ENCODE measurements around the gene NXN.
"Not testable (repeated sequence)": the region's sequence is repeated elsewhere in the genome, so short reads cannot be mapped to it uniquely, and the experiment has no call there.

Gene NXN

GRCh38 chr17:846901-847843, 132.4 kb downstream of the NXN start:
- Histone ChIP-seq H3K9me3 (ENCODE audit: insufficient read depth, low read depth, low read length) (no peaks in the 10 kb centered on the region), H3K4me3 (ENCODE audit: low read length) (no peak overlapping the region), H3K27ac (ENCODE audit: low read length) (no peak overlapping the region), H3K4me1 (ENCODE audit: insufficient read depth, low read length) (peaks cover 13% of the 10 kb centered on the region; the same call in 1 of the 2 replicates), H3K27me3 (ENCODE audit: insufficient read depth, low read length) (no peaks in the 10 kb centered on the region), H3K36me3 (ENCODE audit: insufficient read depth, low read depth, low read length) (no peaks in the 10 kb centered on the region), H3K9ac (ENCODE audit: low read depth, low read length) (no peak overlapping the region)

- H3K27me3 ChIP-seq (ENCODE audit: insufficient read depth, low read length), result no peaks in the 10 kb centered on the region
- H3K4me3 ChIP-seq (ENCODE audit: low read length), result no peak overlapping the region
- no peak overlapping the region for H3K9ac ChIP-seq (ENCODE audit: low read depth, low read length)
- no peak overlapping the region for H3K27ac ChIP-seq (ENCODE audit: low read length)
- no peaks in the 10 kb centered on the region for H3K9me3 ChIP-seq (ENCODE audit: insufficient read depth, low read depth, low read length)
- H3K36me3 ChIP-seq (ENCODE audit: insufficient read depth, low read depth, low read length), result 0 out of 2 replicates have a peak, but pooled peaks cover 3% of the 10 kb centered on the region
- peaks cover 3% of the 10 kb centered on the region for H3K4me1 ChIP-seq (ENCODE audit: insufficient read depth, low read length)
Measured at GRCh38 chr17:841313-841712, 138.3 kb downstream of the NXN start.

GRCh38 chr17:838486-838885, 141.1 kb downstream of the NXN start:
- Histone ChIP-seq H3K4me1 (ENCODE audit: insufficient read depth, low read length) (peaks cover 10% of the 10 kb centered on the region), H3K36me3 (ENCODE audit: insufficient read depth, low read depth, low read length) (0 out of 2 replicates have a peak, but pooled peaks cover 3% of the 10 kb centered on the region), H3K9ac (ENCODE audit: low read depth, low read length) (no peak overlapping the region), H3K27me3 (ENCODE audit: insufficient read depth, low read length) (no peaks in the 10 kb centered on the region), H3K27ac (ENCODE audit: low read length) (no peak overlapping the region), H3K9me3 (ENCODE audit: insufficient read depth, low read depth, low read length) (no peaks in the 10 kb centered on the region), H3K4me3 (ENCODE audit: low read length) (no peak overlapping the region)

GRCh38 chr17:836151-836550, 143.4 kb downstream of the NXN start:
- Histone ChIP-seq H3K36me3 (ENCODE audit: insufficient read depth, low read depth, low read length) (0 out of 2 replicates have a peak, but pooled peaks cover 3% of the 10 kb centered on the region), H3K27ac (ENCODE audit: low read length) (peak overlapping the region; percentile 70), H3K9ac (ENCODE audit: low read depth, low read length) (peak overlapping the region; percentile 53; the same call in 1 of the 2 replicates), H3K27me3 (ENCODE audit: insufficient read depth, low read length) (no peaks in the 10 kb centered on the region), H3K9me3 (ENCODE audit: insufficient read depth, low read depth, low read length) (no peaks in the 10 kb centered on the region), H3K4me1 (ENCODE audit: insufficient read depth, low read length) (peaks cover 12% of the 10 kb centered on the region), H3K4me3 (ENCODE audit: low read length) (no peak overlapping the region; the same call in 1 of the 2 replicates)

GRCh38 chr17:835721-836120, 143.9 kb downstream of the NXN start:
- not testable (repeated sequence) for H3K36me3 ChIP-seq (ENCODE audit: insufficient read depth, low read depth, low read length); H3K9me3 ChIP-seq (ENCODE audit: insufficient read depth, low read depth, low read length); H3K27me3 ChIP-seq (ENCODE audit: insufficient read depth, low read length); H3K4me3 ChIP-seq (ENCODE audit: low read length)
- Histone ChIP-seq H3K4me1 (ENCODE audit: insufficient read depth, low read length) (peaks cover 12% of the 10 kb centered on the region), H3K9ac (ENCODE audit: low read depth, low read length) (peak overlapping the region; percentile 53; the same call in 1 of the 2 replicates), H3K27ac (ENCODE audit: low read length) (peak overlapping the region; percentile 70)

- Histone ChIP-seq H3K27ac (ENCODE audit: low read length) (no peak overlapping the region), H3K27me3 (ENCODE audit: insufficient read depth, low read length) (no peaks in the 10 kb centered on the region), H3K9ac (ENCODE audit: low read depth, low read length) (no peak overlapping the region), H3K36me3 (ENCODE audit: insufficient read depth, low read depth, low read length) (0 out of 2 replicates have a peak, but pooled peaks cover 3% of the 10 kb centered on the region), H3K9me3 (ENCODE audit: insufficient read depth, low read depth, low read length) (no peaks in the 10 kb centered on the region), H3K4me3 (ENCODE audit: low read length) (no peak overlapping the region), H3K4me1 (ENCODE audit: insufficient read depth, low read length) (peaks cover 12% of the 10 kb centered on the region)
Measured at GRCh38 chr17:835263-835662, 144.3 kb downstream of the NXN start.

- H3K4me1 ChIP-seq (ENCODE audit: insufficient read depth, low read length), result peaks cover 12% of the 10 kb centered on the region
- H3K9ac ChIP-seq (ENCODE audit: low read depth, low read length), result no peak overlapping the region
- H3K9me3 ChIP-seq (ENCODE audit: insufficient read depth, low read depth, low read length), result no peaks in the 10 kb centered on the region
- H3K4me3 ChIP-seq (ENCODE audit: low read length), result no peak overlapping the region
- no peaks in the 10 kb centered on the region for H3K27me3 ChIP-seq (ENCODE audit: insufficient read depth, low read length)
- H3K36me3 ChIP-seq (ENCODE audit: insufficient read depth, low read depth, low read length), result 0 out of 2 replicates have a peak, but pooled peaks cover 3% of the 10 kb centered on the region
- no peak overlapping the region for H3K27ac ChIP-seq (ENCODE audit: low read length)
Measured at GRCh38 chr17:834136-834535, 145.4 kb downstream of the NXN start.

GRCh38 chr17:830950-831349, 148.6 kb downstream of the NXN start:
- Histone ChIP-seq H3K27ac (ENCODE audit: low read length) (no peak overlapping the region), H3K4me3 (ENCODE audit: low read length) (no peak overlapping the region), H3K9me3 (ENCODE audit: insufficient read depth, low read depth, low read length) (no peaks in the 10 kb centered on the region), H3K4me1 (ENCODE audit: insufficient read depth, low read length) (peaks cover 5% of the 10 kb centered on the region; the same call in 1 of the 2 replicates), H3K9ac (ENCODE audit: low read depth, low read length) (no peak overlapping the region), H3K27me3 (ENCODE audit: insufficient read depth, low read length) (no peaks in the 10 kb centered on the region), H3K36me3 (ENCODE audit: insufficient read depth, low read depth, low read length) (peaks cover 1% of the 10 kb centered on the region; the same call in 1 of the 2 replicates)

GRCh38 chr17:830381-830780, 149.2 kb downstream of the NXN start:
- Histone ChIP-seq H3K9ac (ENCODE audit: low read depth, low read length) (no peak overlapping the region), H3K27me3 (ENCODE audit: insufficient read depth, low read length) (no peaks in the 10 kb centered on the region), H3K36me3 (ENCODE audit: insufficient read depth, low read depth, low read length) (peaks cover 7% of the 10 kb centered on the region; the same call in 1 of the 2 replicates), H3K4me1 (ENCODE audit: insufficient read depth, low read length) (peaks cover 5% of the 10 kb centered on the region; the same call in 1 of the 2 replicates), H3K27ac (ENCODE audit: low read length) (no peak overlapping the region), H3K4me3 (ENCODE audit: low read length) (no peak overlapping the region), H3K9me3 (ENCODE audit: insufficient read depth, low read depth, low read length) (no peaks in the 10 kb centered on the region)

GRCh38 chr17:829614-830013, 150.0 kb downstream of the NXN start:
- not testable (repeated sequence) for H3K4me1 ChIP-seq (ENCODE audit: insufficient read depth, low read length)

GRCh38 chr17:828761-829160, 150.8 kb downstream of the NXN start:
- H3K4me3 ChIP-seq (ENCODE audit: low read length), result no peak overlapping the region
- H3K9me3 ChIP-seq (ENCODE audit: insufficient read depth, low read depth, low read length), result no peaks in the 10 kb centered on the region
- no peak overlapping the region for H3K27ac ChIP-seq (ENCODE audit: low read length)
- H3K36me3 ChIP-seq (ENCODE audit: insufficient read depth, low read depth, low read length), result peaks cover 19% of the 10 kb centered on the region; the same call in 1 of the 2 replicates
- no peaks in the 10 kb centered on the region for H3K27me3 ChIP-seq (ENCODE audit: insufficient read depth, low read length)
- H3K9ac ChIP-seq (ENCODE audit: low read depth, low read length), result no peak overlapping the region
- 0 out of 2 replicates have a peak, but pooled peaks cover 2% of the 10 kb centered on the region for H3K4me1 ChIP-seq (ENCODE audit: insufficient read depth, low read length)

More at GRCh38 chr17:829614-830013, 150.0 kb downstream of the NXN start:
- peaks cover 13% of the 10 kb centered on the region; the same call in 1 of the 2 replicates for H3K36me3 ChIP-seq (ENCODE audit: insufficient read depth, low read depth, low read length)
- not testable (repeated sequence) for H3K27ac ChIP-seq (ENCODE audit: low read length); H3K27me3 ChIP-seq (ENCODE audit: insufficient read depth, low read length); H3K9ac ChIP-seq (ENCODE audit: low read depth, low read length); H3K9me3 ChIP-seq (ENCODE audit: insufficient read depth, low read depth, low read length); H3K4me3 ChIP-seq (ENCODE audit: low read length)

- Histone ChIP-seq H3K9ac (ENCODE audit: low read depth, low read length) (no peak overlapping the region), H3K36me3 (ENCODE audit: insufficient read depth, low read depth, low read length) (peaks cover 37% of the 10 kb centered on the region), H3K4me1 (ENCODE audit: insufficient read depth, low read length) (no peaks in the 10 kb centered on the region), H3K4me3 (ENCODE audit: low read length) (no peak overlapping the region), H3K27ac (ENCODE audit: low read length) (no peak overlapping the region), H3K27me3 (ENCODE audit: insufficient read depth, low read length) (no peaks in the 10 kb centered on the region), H3K9me3 (ENCODE audit: insufficient read depth, low read depth, low read length) (no peaks in the 10 kb centered on the region)
Measured at GRCh38 chr17:826778-827177, 152.8 kb downstream of the NXN start.

Data from iPS-20b (cell line).